UCSD-AML1 (cell line): ENCODE measurements around the gene ZBTB37.
A peak's percentile ranks its signal among the peaks of the same experiment; 100 is the strongest.
"Not testable (repeated sequence)": the region's sequence is repeated elsewhere in the genome, so short reads cannot be mapped to it uniquely, and the experiment has no call there.

Experiments
- DNase-seq: peaks from one replicate; lab custom pipeline; 2025; ENCODE audit not compliant: unreplicated experiment; lab: John Stamatoyannopoulos, UW

ZBTB37 gene

GRCh38 chr1:173864179-173864867 is 3.9 kb upstream of the ZBTB37 start:
- DNase-seq = no peak

DNA sequence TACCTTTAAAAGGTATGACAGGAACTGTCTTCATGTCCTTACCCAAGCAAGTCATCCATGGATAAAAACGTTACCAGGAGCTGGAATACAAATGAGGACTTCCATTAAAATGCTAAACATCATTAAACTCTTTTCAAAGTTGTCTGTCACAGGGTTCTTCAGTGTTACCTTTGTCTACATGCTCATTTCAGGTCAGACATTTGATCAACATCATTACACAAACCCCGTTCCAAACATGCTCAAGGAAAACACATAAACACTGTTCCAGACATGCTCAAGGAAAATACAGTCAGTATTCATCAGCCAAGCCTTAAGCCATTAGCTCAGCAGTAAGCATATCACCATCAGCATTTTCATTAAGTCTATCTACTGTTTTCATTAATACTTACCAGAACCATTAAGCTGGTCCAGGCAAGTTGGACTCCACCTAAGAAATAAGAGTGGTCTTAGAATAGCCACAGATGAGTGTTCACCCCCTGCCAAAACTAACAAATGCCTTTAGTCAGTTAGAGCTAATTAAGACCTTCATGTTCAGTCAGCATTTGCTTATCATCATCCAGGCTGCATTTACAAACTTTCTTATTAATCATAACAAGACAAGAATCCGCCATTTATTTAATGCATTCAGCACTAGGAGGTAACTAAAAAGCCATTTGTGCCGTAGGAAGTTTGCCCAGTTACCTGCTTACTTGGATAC is 2.6 kb upstream of the ZBTB37 start:
- no peak for DNase-seq

GRCh38 chr1:173866413-173867115 is 1.6 kb upstream of the ZBTB37 start:
- DNase-seq = no peak

- DNase-seq = no peak
Measured at GRCh38 chr1:173867141-173867752, 933 bp upstream of the ZBTB37 start.

GRCh38 chr1:173867753-173868265 is 371 bp upstream of the ZBTB37 start, which contains the start of gene GAS5:
GAS5 (minus strand) TSS chr1:173867989.
- peak; percentile 99 for DNase-seq

GRCh38 chr1:173869021-173869359 is 810 bp downstream of the ZBTB37 start:
- DNase-seq = no peak

GRCh38 chr1:173870252-173871075 is 2.3 kb downstream of the ZBTB37 start:
- no peak for DNase-seq

- no peak for DNase-seq
Measured at GRCh38 chr1:173871091-173871490, 2.9 kb downstream of the ZBTB37 start.

GRCh38 chr1:173871500-173871899 is 3.3 kb downstream of the ZBTB37 start:
- DNase-seq = no peak

DNA sequence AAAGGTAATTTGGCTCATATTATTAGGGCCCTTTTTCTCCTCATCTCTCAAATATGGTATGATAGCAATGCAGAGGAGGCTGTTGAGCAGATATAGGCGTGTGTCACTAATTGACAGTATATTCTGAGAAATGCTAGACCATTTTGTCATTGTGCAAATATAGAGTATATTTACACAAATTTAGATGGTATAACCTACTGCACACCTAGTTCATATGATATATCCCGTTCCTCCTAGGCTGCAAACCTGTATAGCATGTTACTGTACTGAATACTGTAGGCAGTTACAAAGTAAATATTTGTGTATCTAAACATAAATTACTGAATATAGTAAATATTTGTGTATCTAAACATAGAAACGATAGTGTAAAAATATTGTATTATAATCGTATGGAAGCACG is 8.6 kb downstream of the ZBTB37 start:
- no peak for DNase-seq

DNA sequence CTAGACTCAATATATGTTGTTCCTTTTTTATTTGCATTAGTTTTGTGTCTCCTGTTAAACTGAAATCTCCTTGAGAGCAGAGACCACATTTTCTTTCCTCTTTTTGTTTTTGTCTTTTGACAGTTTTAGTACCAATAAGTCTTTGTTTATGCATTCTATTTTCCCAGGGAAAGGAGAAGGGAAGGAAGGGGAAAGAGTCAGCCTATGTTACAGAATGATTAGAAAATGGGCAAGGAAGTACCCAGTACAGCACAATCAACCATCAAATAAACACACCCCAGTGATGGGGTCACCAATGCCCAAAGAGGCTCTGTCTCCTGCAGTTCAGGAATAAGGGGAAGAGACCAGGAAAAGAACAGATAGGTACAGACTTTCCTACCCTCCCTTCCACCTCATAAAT is 10.1 kb downstream of the ZBTB37 start:
- DNase-seq = no peak

DNA sequence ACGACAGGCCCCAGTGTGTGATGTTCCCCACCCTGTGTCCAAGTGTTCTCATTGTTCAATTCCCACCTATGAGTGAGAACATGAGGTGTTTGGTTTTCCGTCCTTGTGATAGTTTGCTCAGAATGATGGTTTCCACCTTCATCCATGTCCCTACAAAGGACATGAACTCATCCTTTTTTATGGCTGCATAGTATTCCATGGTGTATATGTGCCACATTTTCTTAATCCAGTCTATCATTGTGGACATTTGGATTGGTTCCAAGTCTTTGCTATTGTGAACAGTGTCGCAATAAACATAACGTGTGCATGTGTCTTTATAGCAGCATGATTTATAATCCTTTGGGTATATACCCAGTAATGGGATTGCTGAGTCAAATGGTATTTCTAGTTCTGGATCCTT is 12.9 kb downstream of the ZBTB37 start:
- DNase-seq = not testable (repeated sequence)

DNA sequence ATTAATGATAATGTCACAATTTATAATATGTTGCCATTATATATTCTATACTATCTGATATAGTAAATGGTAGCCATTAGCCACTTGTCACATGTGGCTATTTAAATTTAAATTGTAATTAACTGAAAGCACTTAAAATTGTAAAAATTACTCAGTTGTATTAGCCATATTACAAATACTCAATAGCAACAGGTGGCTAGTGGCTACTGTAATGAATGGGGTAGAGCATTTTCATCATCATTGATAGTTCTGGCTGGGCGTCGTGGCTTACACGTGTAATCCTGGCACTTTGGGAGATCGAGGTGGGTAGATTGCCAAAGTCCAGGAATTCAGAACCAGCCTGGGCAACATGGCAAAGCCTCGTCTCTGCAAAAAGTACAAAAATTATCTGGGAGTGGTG is 16.5 kb downstream of the ZBTB37 start:
- no peak for DNase-seq

DNA sequence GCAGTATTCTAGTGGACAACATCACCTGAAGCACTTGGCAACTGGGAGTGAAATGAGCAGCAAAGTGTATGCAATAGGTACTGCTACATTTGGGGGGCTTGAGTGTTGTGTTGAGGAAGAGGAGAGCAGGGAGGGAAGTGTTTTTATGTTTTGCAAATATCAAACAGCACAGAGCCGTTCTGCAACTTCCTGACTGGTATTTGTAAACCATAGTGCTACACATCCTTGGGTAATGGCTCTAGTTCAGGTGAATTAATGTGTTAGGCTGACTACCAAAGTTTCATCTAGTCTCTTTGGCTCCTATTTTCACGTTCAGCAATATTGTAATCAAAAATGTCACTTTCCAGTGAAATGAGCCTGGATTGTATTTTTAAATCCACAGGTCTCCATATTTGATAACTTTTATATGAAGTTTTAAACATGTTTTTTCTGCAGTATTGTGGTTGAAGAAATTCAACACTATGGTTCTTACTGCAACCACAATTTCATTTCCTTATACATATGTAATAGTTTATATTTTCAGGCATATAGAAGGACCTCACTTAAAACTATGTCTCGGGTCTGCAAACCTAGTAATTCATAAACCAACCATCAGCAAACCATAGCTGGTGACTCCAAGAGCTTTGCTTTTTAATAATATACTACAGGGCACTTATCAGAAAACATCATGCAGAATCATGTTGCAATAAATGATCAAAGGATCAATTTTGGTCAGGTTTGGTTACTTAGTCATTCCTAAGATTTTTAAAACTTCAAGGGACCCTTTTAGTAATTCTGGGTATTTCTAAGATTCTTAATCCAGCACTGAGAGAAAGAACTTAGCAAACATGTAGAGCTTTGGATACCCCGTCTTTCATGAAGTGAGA is 18.8 kb downstream of the ZBTB37 start:
- DNase-seq = no peak

DNA sequence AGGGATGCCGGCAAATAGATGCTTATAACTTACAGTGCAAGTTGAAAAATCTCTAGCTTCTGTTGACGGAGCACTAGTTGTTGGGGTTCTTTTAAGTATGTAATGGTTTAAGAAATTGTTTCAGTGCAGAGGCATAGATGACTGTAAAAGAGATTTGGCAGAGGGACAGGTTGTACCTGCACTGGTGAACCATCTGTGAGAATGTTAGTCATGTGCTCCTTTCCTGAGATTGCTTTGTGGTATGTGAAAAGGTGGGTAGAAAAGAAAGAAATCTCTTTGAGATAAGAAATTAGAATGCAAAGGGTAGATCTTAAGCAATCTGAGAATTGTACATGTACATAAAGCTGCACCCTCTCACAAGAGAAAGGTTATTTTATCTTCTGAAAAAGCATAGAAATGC is 19.4 kb downstream of the ZBTB37 start:
- DNase-seq = no peak

GRCh38 chr1:173888749-173889148 is 20.6 kb downstream of the ZBTB37 start:
- no peak for DNase-seq

DNA sequence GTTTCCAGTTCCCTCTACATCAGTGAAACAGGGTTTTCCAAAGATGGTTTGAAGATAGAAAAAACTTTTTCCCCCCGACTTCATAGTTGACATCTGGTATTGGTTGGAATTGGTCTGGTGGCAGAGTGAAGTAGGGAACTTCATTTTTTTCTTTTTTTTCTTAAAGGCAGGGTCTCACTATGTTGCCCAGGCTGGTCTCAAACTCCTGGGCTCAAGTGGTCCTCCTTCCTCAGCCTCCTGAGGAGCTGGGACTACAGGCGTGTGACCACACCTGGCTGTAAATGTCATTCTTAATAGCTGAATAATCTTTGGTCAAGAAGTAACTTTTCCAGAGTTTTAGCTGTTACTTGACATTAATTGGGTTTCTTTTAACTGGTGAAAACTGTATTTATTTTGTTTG is 21.7 kb downstream of the ZBTB37 start:
- DNase-seq = no peak

- DNase-seq = no peak
Measured at GRCh38 chr1:173893611-173894010, 25.4 kb downstream of the ZBTB37 start.

GRCh38 chr1:173894189-173894588 is 26.0 kb downstream of the ZBTB37 start:
- no peak for DNase-seq

- DNase-seq = no peak
Measured at GRCh38 chr1:173900427-173900826, 32.2 kb downstream of the ZBTB37 start.
